Gastroesophageal sphincter (tissue), 3 donors: ENCODE data around the gene TMPRSS9.

Source experiments
- POLR2A ChIP-seq, 2 donors: fragments of 450-650 bp; IDR thresholded peaks; one replicate each; pipeline ENCODE4 v1.6.1; 2017; ENCODE audit warnings: antibody characterized with exemption in 2 of 2, mild to moderate bottlenecking in 2 of 2, moderate library complexity in 1 of 2
- POLR2AphosphoS5 ChIP-seq: sonication (generic); formaldehyde crosslinking; IDR thresholded peaks from one replicate; pipeline ENCODE4 v1.6.1; 2017; ENCODE audit warnings: antibody characterized with exemption
- TF ChIP-seq, protein P1 (sequence below), 4 experiments: fragments of 200-600 bp in 2 of 4; fragments of 450-650 bp in 2 of 4; sonication (generic) in 1 of 4; IDR thresholded peaks; one replicate each; pipeline ENCODE4 v1.5.1; 2017 to 2019; ENCODE audit warnings: antibody characterized with exemption in 4 of 4, mild to moderate bottlenecking in 2 of 4, moderate library complexity in 2 of 4

DNA sequence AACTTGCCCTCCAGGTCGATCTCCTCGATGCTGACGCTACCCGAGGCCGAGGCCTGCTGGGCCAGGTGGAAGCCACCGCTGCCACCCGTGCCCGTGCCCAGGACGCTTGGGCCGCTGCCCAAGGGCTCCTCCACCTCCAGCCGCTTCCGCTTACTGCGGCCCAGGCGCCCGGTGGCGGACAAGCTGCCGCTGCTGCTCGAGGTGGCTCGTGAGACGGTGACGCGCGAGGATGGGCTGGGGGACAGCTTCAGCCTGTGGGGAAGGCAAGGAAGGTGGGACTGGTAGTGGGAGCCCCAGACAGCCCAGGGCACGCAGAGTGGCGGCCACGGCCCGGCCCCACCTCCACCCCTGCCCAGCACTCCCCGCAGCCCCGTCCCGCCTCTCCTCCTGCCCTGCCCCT lies 73.8 kb downstream of the TMPRSS9 start:
- TF ChIP-seq, protein P1, sequence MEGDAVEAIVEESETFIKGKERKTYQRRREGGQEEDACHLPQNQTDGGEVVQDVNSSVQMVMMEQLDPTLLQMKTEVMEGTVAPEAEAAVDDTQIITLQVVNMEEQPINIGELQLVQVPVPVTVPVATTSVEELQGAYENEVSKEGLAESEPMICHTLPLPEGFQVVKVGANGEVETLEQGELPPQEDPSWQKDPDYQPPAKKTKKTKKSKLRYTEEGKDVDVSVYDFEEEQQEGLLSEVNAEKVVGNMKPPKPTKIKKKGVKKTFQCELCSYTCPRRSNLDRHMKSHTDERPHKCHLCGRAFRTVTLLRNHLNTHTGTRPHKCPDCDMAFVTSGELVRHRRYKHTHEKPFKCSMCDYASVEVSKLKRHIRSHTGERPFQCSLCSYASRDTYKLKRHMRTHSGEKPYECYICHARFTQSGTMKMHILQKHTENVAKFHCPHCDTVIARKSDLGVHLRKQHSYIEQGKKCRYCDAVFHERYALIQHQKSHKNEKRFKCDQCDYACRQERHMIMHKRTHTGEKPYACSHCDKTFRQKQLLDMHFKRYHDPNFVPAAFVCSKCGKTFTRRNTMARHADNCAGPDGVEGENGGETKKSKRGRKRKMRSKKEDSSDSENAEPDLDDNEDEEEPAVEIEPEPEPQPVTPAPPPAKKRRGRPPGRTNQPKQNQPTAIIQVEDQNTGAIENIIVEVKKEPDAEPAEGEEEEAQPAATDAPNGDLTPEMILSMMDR (IDR thresholded peaks at IDR 0.05), result no peak
- TF ChIP-seq POLR2A (IDR thresholded peaks at IDR 0.05) (no peak), POLR2AphosphoS5 (no peak)
